IMR-90 (cell line): ENCODE results near the gene GIT1. TPM values are rescaled to one million over a fixed set of nuclear protein-coding genes. Genes with fewer than 3 reads are reported as not detected.
A peak's percentile ranks its signal among the peaks of the same experiment; 100 is the strongest.

Experiments used
- ATAC-seq: fragments of 200-7000 bp; cut with Tn5 transposase; 2 replicates; pipeline ENCODE4 v1.9.1; 2020; ENCODE audit warnings: low read depth, mild to moderate bottlenecking, moderate library complexity
- BruUV-seq: library from RNA; stranded (reverse); fragments of 400-500 nt; replicated peaks from 2 replicates; lab custom pipeline; 2021; lab: Mats Ljungman, UMichigan
- CTCF ChIA-PET: fragments of 300-600 bp; formaldehyde crosslinking; extraction: SDS; loops from one replicate; lab custom pipeline; 2021; ENCODE audit warnings: antibody characterized with exemption; lab: Yijun Ruan, JAX
- POLR2A ChIA-PET: fragments of 300-600 bp; sonication (Branson Sonifier 250); formaldehyde crosslinking; loops from one replicate; lab custom pipeline; 2022; ENCODE audit warnings: antibody characterized with exemption; ENCODE audit not compliant: unreplicated experiment; lab: Charles Lee
- DNase-seq: peaks from one replicate; pipeline ENCODE4 v3.0.0; 2013
- H2AFZ ChIP-seq: replicated peaks from 2 replicates; pipeline ENCODE3; 2013; ENCODE audit warnings: low read length, mild to moderate bottlenecking; ENCODE audit not compliant: poor library complexity
- H2AK5ac ChIP-seq: 2 replicates; pipeline ENCODE4 v1.6.1; 2013; ENCODE audit warnings: low read depth, low read length, inconsistent platforms
- H2AK9ac ChIP-seq: replicated peaks from 2 replicates; pipeline ENCODE3; 2013; ENCODE audit warnings: mild to moderate bottlenecking, low read depth, low read length, moderate library complexity; ENCODE audit not compliant: poor library complexity
- H2BK120ac ChIP-seq: 2 replicates; pipeline ENCODE4 v1.6.1; 2013; ENCODE audit warnings: low read depth, low read length, inconsistent platforms
- H2BK15ac ChIP-seq: 3 replicates; pipeline ENCODE4 v1.6.1; 2013; ENCODE audit warnings: low read depth, low read length, inconsistent platforms
- H2BK20ac ChIP-seq: 2 replicates; pipeline ENCODE4 v1.6.1; 2013; ENCODE audit warnings: low read depth, mild to moderate bottlenecking, inconsistent platforms, low read length, moderate library complexity
- H2BK5ac ChIP-seq: 2 replicates; pipeline ENCODE4 v1.6.1; 2013; ENCODE audit warnings: mild to moderate bottlenecking, low read depth, low read length, inconsistent platforms; ENCODE audit not compliant: poor library complexity, severe bottlenecking
- H3K14ac ChIP-seq: replicated peaks from 2 replicates; pipeline ENCODE4 v1.6.1; 2013; ENCODE audit warnings: low read depth, low read length, inconsistent platforms
- H3K18ac ChIP-seq: 2 replicates; pipeline ENCODE4 v1.6.1; 2013; ENCODE audit warnings: low read depth, low read length, control low read depth
- H3K23ac ChIP-seq: 2 replicates; pipeline ENCODE4 v1.6.1; 2013; ENCODE audit warnings: low read depth, low read length, inconsistent platforms
- H3K27ac ChIP-seq: 2 replicates; pipeline ENCODE4 v1.5.1; 2013; ENCODE audit warnings: mild to moderate bottlenecking, control low read depth, low read length; ENCODE audit not compliant: insufficient read depth
- H3K27me3 ChIP-seq: 2 replicates; pipeline ENCODE4 v1.6.1; 2013; ENCODE audit warnings: low read length; ENCODE audit not compliant: control insufficient read depth, insufficient read depth
- H3K36me3 ChIP-seq: 2 replicates; pipeline ENCODE4 v1.6.1; 2013; ENCODE audit warnings: low read length, mixed read lengths; ENCODE audit not compliant: control insufficient read depth, insufficient read depth
- H3K4ac ChIP-seq: 2 replicates; pipeline ENCODE4 v1.6.1; 2013; ENCODE audit warnings: low read depth, low read length, inconsistent platforms
- H3K4me1 ChIP-seq: 2 replicates; pipeline ENCODE4 v1.6.1; 2013; ENCODE audit warnings: low read length, mixed read lengths; ENCODE audit not compliant: control insufficient read depth, insufficient read depth
- H3K4me2 ChIP-seq: 2 replicates; pipeline ENCODE4 v1.6.1; 2013; ENCODE audit warnings: low read depth, mild to moderate bottlenecking, control low read depth, low read length, moderate library complexity
- H3K4me3 ChIP-seq: 2 replicates; pipeline ENCODE4 v1.5.1; 2013; ENCODE audit warnings: low read depth, mild to moderate bottlenecking, control low read depth, low read length, moderate library complexity; ENCODE audit not compliant: insufficient read depth
- H3K56ac ChIP-seq: 2 replicates; pipeline ENCODE4 v1.6.1; 2013; ENCODE audit warnings: low read length, inconsistent platforms; ENCODE audit not compliant: insufficient read depth; ENCODE audit errors: extremely low read depth
- H3K79me1 ChIP-seq, 2 experiments: 2 replicates each; pipeline ENCODE4 v1.6.1; 2013; ENCODE audit warnings: low read length in 2 of 2, inconsistent platforms in 1 of 2, low read depth in 1 of 2
- H3K9ac ChIP-seq: 2 replicates; pipeline ENCODE4 v1.6.1; 2013; ENCODE audit warnings: low read depth, low read length, control low read depth
- H3K9me1 ChIP-seq: 2 replicates; pipeline ENCODE4 v1.6.1; 2013; ENCODE audit warnings: low read length, inconsistent platforms; ENCODE audit not compliant: insufficient read depth
- H3K9me3 ChIP-seq: 2 replicates; pipeline ENCODE4 v1.6.1; 2013; ENCODE audit warnings: low read length; ENCODE audit not compliant: control insufficient read depth, insufficient read depth
- H4K20me1 ChIP-seq: 2 replicates; pipeline ENCODE4 v1.6.1; 2013; ENCODE audit warnings: low read length, inconsistent platforms; ENCODE audit not compliant: insufficient read depth
- H4K5ac ChIP-seq: 2 replicates; pipeline ENCODE4 v1.6.1; 2013; ENCODE audit warnings: mild to moderate bottlenecking, low read depth, low read length, control low read depth
- H4K8ac ChIP-seq, 2 experiments: 2 replicates each; pipeline ENCODE4 v1.6.1; 2013; ENCODE audit warnings: low read depth in 2 of 2, low read length in 2 of 2, control low read depth in 1 of 2, inconsistent platforms in 1 of 2
- H4K91ac ChIP-seq: 2 replicates; pipeline ENCODE4 v1.6.1; 2013; ENCODE audit warnings: low read depth, low read length, inconsistent platforms; ENCODE audit not compliant: insufficient read depth
- BHLHE40 ChIP-seq: fragments of 150-350 bp; IDR thresholded peaks from 2 replicates; pipeline ENCODE4 v1.6.1; 2016; ENCODE audit warnings: mild to moderate bottlenecking, low read depth, low read length
- CEBPB ChIP-seq: IDR thresholded peaks from 2 replicates; pipeline ENCODE4 v1.6.1; 2012; ENCODE audit warnings: low read depth, low read length, improper control_type of control experiment
- CHD1 ChIP-seq: IDR thresholded peaks from 2 replicates; pipeline ENCODE4 v1.6.1; 2012; ENCODE audit warnings: low read depth, low read length, improper control_type of control experiment
- CTCF ChIP-seq: conservative IDR thresholded peaks from 2 replicates; pipeline ENCODE4 v1.5.1; 2012; ENCODE audit warnings: mild to moderate bottlenecking, low read depth, low read length, improper control_type of control experiment
- ELK1 ChIP-seq: fragments of 150-350 bp; IDR thresholded peaks from 2 replicates; pipeline ENCODE4 v1.6.1; 2016; ENCODE audit warnings: low read depth, mild to moderate bottlenecking, low read length, moderate library complexity, borderline replicate concordance
- FOS ChIP-seq: fragments of 150-350 bp; IDR thresholded peaks from 2 replicates; pipeline ENCODE4 v1.6.1; 2016; ENCODE audit warnings: low read depth, low read length
- MAFK ChIP-seq: IDR thresholded peaks from 2 replicates; pipeline ENCODE4 v1.6.1; 2012; ENCODE audit warnings: low read depth, low read length, improper control_type of control experiment
- MAZ ChIP-seq: IDR thresholded peaks from 2 replicates; pipeline ENCODE4 v1.6.1; 2012; ENCODE audit warnings: low read depth, mild to moderate bottlenecking, low read length, improper control_type of control experiment, moderate library complexity, borderline replicate concordance
- MXI1 ChIP-seq: IDR thresholded peaks from 2 replicates; pipeline ENCODE4 v1.6.1; 2012; ENCODE audit warnings: low read depth, mild to moderate bottlenecking, low read length, moderate library complexity, borderline replicate concordance
- POLR2A ChIP-seq: IDR thresholded peaks from 2 replicates; pipeline ENCODE4 v1.6.1; 2012; ENCODE audit warnings: mild to moderate bottlenecking, low read depth, low read length
- RAD21 ChIP-seq: IDR thresholded peaks from 2 replicates; pipeline ENCODE4 v1.6.1; 2012; ENCODE audit warnings: low read length, improper control_type of control experiment
- RCOR1 ChIP-seq: IDR thresholded peaks from 2 replicates; pipeline ENCODE4 v1.6.1; 2012; ENCODE audit warnings: mild to moderate bottlenecking, low read length, improper control_type of control experiment; ENCODE audit not compliant: insufficient replicate concordance
- SMC3 ChIP-seq: fragments of 150-350 bp; IDR thresholded peaks from 2 replicates; pipeline ENCODE4 v1.6.1; 2016; ENCODE audit warnings: low read depth, mild to moderate bottlenecking, antibody characterized with exemption, low read length, moderate library complexity
- WGBS, 2 experiments: methylation state at CpG; one replicate each; pipeline versions ENCODE4 v1.1.5 to v1.1.7; 2013; ENCODE audit warnings: missing lambda C conversion rate in 2 of 2; ENCODE audit not compliant: insufficient read length in 1 of 2; ENCODE audit errors: extremely low coverage in 2 of 2; 5-methylcytosine and 5-hydroxymethylcytosine counted together
- dilution Hi-C: fragments of 300-500 bp; cut with HindIII; formaldehyde crosslinking; loops from one replicate; pipeline ENCODE4 v1.14.3; 2018; ENCODE audit warnings: low sequenced_read_pairs; ENCODE audit not compliant: unreplicated experiment
- in situ Hi-C: fragments of 300-500 bp; cut with MboI; formaldehyde crosslinking; loops from 3 replicates; pipeline ENCODE4 v1.14.3; 2019; ENCODE audit warnings: low sequenced_read_pairs, inconsistent platforms, mixed read lengths
- intact Hi-C: fragments of 100-400 bp; cut with micrococcal nuclease; formaldehyde crosslinking; loops from 2 replicates; pipeline ENCODE4 v1.10.0; 2022
- polyA plus RNA-seq, 3 experiments: library from polyadenylated mRNA; depleted of rRNA; stranded (reverse); fragments of >200 nt; gene quantifications; 2 replicates each; pipeline ENCODE4 v1.2.3, GENCODE V29; 2012; ENCODE audit warnings: low replicate concordance in 1 of 3
- total RNA-seq: library from RNA; depleted of rRNA; stranded (reverse); fragments of >200 nt; gene quantifications from 2 replicates; pipeline ENCODE4 v1.2.3, GENCODE V29; 2012

Gene GIT1
- total and polyA plus RNA-seq, 2 of the 4 experiments (the other 2 are of a cell fraction), result 14.2 to 34.2 TPM

- peaks cover 15% of the 10 kb centered on the region for H3K4me1 ChIP-seq
- WGBS, 2 experiments, result 5% methylated on average over 18 of the region's 77 CpGs; no CpG with 5 or more reads in 1 of the 2 experiments
- peaks cover 0 to 22% of the 10 kb centered on the region in 2 experiments; a peak in 1 of 4 replicates for H3K79me1 ChIP-seq
- H3K36me3 ChIP-seq, result peaks cover 2% of the 10 kb centered on the region; the same call in 1 of the 2 replicates
- no peak within 1 kb of the TSS; the same call in 1 of the 2 replicates for H4K5ac ChIP-seq
- no peak within 1 kb of the TSS; the same call in 1 of the 2 replicates for H3K27ac ChIP-seq
- H2AK5ac ChIP-seq, result peak within 1 kb of the TSS; percentile 70; the same call in 1 of the 2 replicates
- BruUV-seq, result no TSS peak
- H3K9me3 ChIP-seq, result no peaks in the 10 kb centered on the region
- no peak within 1 kb of the TSS for H3K18ac ChIP-seq
- no peak within 1 kb of the TSS for H3K23ac ChIP-seq
- 0 out of 2 replicates have a peak within 1 kb of the TSS, but pooled peaks have one; percentile 29 for H2BK20ac ChIP-seq
- ATAC-seq (peak; percentile 91), DNase-seq (peak; percentile 23)
- H2BK5ac ChIP-seq, result peak within 1 kb of the TSS; percentile 9
- H2BK15ac ChIP-seq, result no peak within 1 kb of the TSS
- peak within 1 kb of the TSS; percentile 66 for H3K4me3 ChIP-seq
- H4K20me1 ChIP-seq, result peaks cover 4% of the 10 kb centered on the region; the same call in 1 of the 2 replicates
- peak within 1 kb of the TSS; percentile 40 for H3K9ac ChIP-seq
- H4K91ac ChIP-seq, result no peak within 1 kb of the TSS; the same call in 1 of the 2 replicates
- H4K8ac ChIP-seq, result peak within 1 kb of the TSS in 1 of 2 experiments; percentile 61; a peak in 1 of 4 replicates
- H3K14ac ChIP-seq, result peak within 1 kb of the TSS; percentile 16; the same call in 1 of the 2 replicates
- peak within 1 kb of the TSS; percentile 8; the same call in 1 of the 2 replicates for H2BK120ac ChIP-seq
- dilution Hi-C loops (no loop called here), intact Hi-C loops (no loop called here), in situ Hi-C loops (no loop called here)
- H3K9me1 ChIP-seq, result peaks cover 24% of the 10 kb centered on the region
- peak within 1 kb of the TSS; percentile 16; the same call in 1 of the 2 replicates for H3K4ac ChIP-seq
- H3K27me3 ChIP-seq, result no peaks in the 10 kb centered on the region
- TF ChIP-seq POLR2A (no peak), CEBPB (no peak), MAZ (no peak), ELK1 (no peak), CTCF (no peak), BHLHE40 (no peak), RCOR1 (no peak), RAD21 (no peak), SMC3 (no peak), FOS (no peak), MAFK (no peak), CHD1 (no peak), MXI1 (no peak)
- H2AFZ ChIP-seq, result peak within 1 kb of the TSS; percentile 96
- H3K4me2 ChIP-seq, result peak within 1 kb of the TSS; percentile 83
- CTCF ChIA-PET, result interaction anchor here (1.1 kb wide), 1 partner anchor 157 kb away, joined by 3 read pairs; no protein-coding TSS in a partner anchor
- POLR2A ChIA-PET, result no interaction called here
- no peak within 1 kb of the TSS for H3K56ac ChIP-seq
- H2AK9ac ChIP-seq, result peak within 1 kb of the TSS; percentile 87
Measured at GRCh38 chr17:29622337-29623282, 33.2 kb upstream of the GIT1 start, which contains the start of gene CORO6. CORO6 (minus strand) TSS chr17:29622912; CDS start chr17:29621421, 1,491 bp downstream.
